Measurements from ENCODE around the gene PRR29.
"Not testable (repeated sequence)": the region's sequence is repeated elsewhere in the genome, so short reads cannot be mapped to it uniquely, and the experiment has no call there.

GRCh38 chr17:63982641-63983040, 15.5 kb upstream of the PRR29 start:
- TF ChIP-seq CTCF, POLR2A (IDR thresholded peaks at IDR 0.05): not testable (repeated sequence)
